Rectal smooth muscle tissue (tissue), 1 donor: ENCODE data around the gene NHS.

Experiments
- H3K27ac ChIP-seq: one replicate; pipeline ENCODE4 v1.7.0; 2013; ENCODE audit warnings: low read depth, low read length, inconsistent platforms
- H3K27me3 ChIP-seq: one replicate; pipeline ENCODE4 v1.7.0; 2013; ENCODE audit warnings: low read length; ENCODE audit not compliant: control insufficient read depth, insufficient read depth
- H3K36me3 ChIP-seq: one replicate; pipeline ENCODE4 v1.7.0; 2013; ENCODE audit warnings: low read length; ENCODE audit not compliant: control insufficient read depth, insufficient read depth
- H3K4me1 ChIP-seq: one replicate; pipeline ENCODE4 v1.7.0; 2013; ENCODE audit warnings: low read length; ENCODE audit not compliant: control insufficient read depth, insufficient read depth
- H3K4me3 ChIP-seq: one replicate; pipeline ENCODE4 v1.7.0; 2013; ENCODE audit warnings: low read length
- H3K9ac ChIP-seq: one replicate; pipeline ENCODE4 v1.7.0; 2013; ENCODE audit warnings: low read length

Gene NHS

GRCh38 chrX:17605676-17606075 is 230.7 kb downstream of the NHS start:
- no peak overlapping the region for H3K4me3 ChIP-seq
- H3K4me1 ChIP-seq = no peaks in the 10 kb centered on the region
- no peak overlapping the region for H3K9ac ChIP-seq
- no peak overlapping the region for H3K27ac ChIP-seq
- no peaks in the 10 kb centered on the region for H3K27me3 ChIP-seq
- H3K36me3 ChIP-seq = no peaks in the 10 kb centered on the region

- H3K9ac ChIP-seq = no peak overlapping the region
- H3K4me3 ChIP-seq = no peak overlapping the region
- H3K36me3 ChIP-seq = no peaks in the 10 kb centered on the region
- no peaks in the 10 kb centered on the region for H3K4me1 ChIP-seq
- no peaks in the 10 kb centered on the region for H3K27me3 ChIP-seq
- no peak overlapping the region for H3K27ac ChIP-seq
Observed at GRCh38 chrX:17606231-17606630, 231.2 kb downstream of the NHS start.

- Histone ChIP-seq H3K4me3 (no peak overlapping the region), H3K9ac (no peak overlapping the region), H3K27me3 (no peaks in the 10 kb centered on the region), H3K4me1 (no peaks in the 10 kb centered on the region), H3K27ac (no peak overlapping the region), H3K36me3 (no peaks in the 10 kb centered on the region)
Observed at GRCh38 chrX:17608888-17609287, 233.9 kb downstream of the NHS start.

- Histone ChIP-seq H3K27me3 (no peaks in the 10 kb centered on the region), H3K27ac (no peak overlapping the region)
Observed at GRCh38 chrX:17610788-17611187, 235.8 kb downstream of the NHS start.

GRCh38 chrX:17613979-17614588 is 239.1 kb downstream of the NHS start:
- no peaks in the 10 kb centered on the region for H3K36me3 ChIP-seq
- H3K4me1 ChIP-seq = no peaks in the 10 kb centered on the region
- no peaks in the 10 kb centered on the region for H3K27me3 ChIP-seq
- no peak overlapping the region for H3K27ac ChIP-seq
- H3K9ac ChIP-seq = no peak overlapping the region
- no peak overlapping the region for H3K4me3 ChIP-seq

More at GRCh38 chrX:17610788-17611187, 235.8 kb downstream of the NHS start:
- Histone ChIP-seq H3K9ac (no peak overlapping the region), H3K36me3 (no peaks in the 10 kb centered on the region), H3K4me1 (no peaks in the 10 kb centered on the region), H3K4me3 (no peak overlapping the region)

- Histone ChIP-seq H3K36me3 (no peaks in the 10 kb centered on the region), H3K27ac (no peak overlapping the region), H3K9ac (no peak overlapping the region), H3K4me3 (no peak overlapping the region), H3K4me1 (no peaks in the 10 kb centered on the region), H3K27me3 (no peaks in the 10 kb centered on the region)
Observed at GRCh38 chrX:17616936-17617335, 241.9 kb downstream of the NHS start.

- no peaks in the 10 kb centered on the region for H3K4me1 ChIP-seq
- no peaks in the 10 kb centered on the region for H3K27me3 ChIP-seq
Observed at GRCh38 chrX:17617806-17618205, 242.8 kb downstream of the NHS start.

GRCh38 chrX:17621566-17622270 is 246.7 kb downstream of the NHS start:
- no peak overlapping the region for H3K9ac ChIP-seq
- no peak overlapping the region for H3K4me3 ChIP-seq
- no peak overlapping the region for H3K27ac ChIP-seq
- H3K36me3 ChIP-seq = no peaks in the 10 kb centered on the region
- H3K27me3 ChIP-seq = no peaks in the 10 kb centered on the region
- no peaks in the 10 kb centered on the region for H3K4me1 ChIP-seq

More at GRCh38 chrX:17617806-17618205, 242.8 kb downstream of the NHS start:
- H3K36me3 ChIP-seq = no peaks in the 10 kb centered on the region
- no peak overlapping the region for H3K27ac ChIP-seq
- H3K4me3 ChIP-seq = no peak overlapping the region
- H3K9ac ChIP-seq = no peak overlapping the region

GRCh38 chrX:17622331-17622730 is 247.3 kb downstream of the NHS start:
- no peaks in the 10 kb centered on the region for H3K27me3 ChIP-seq
- H3K9ac ChIP-seq = no peak overlapping the region
- no peaks in the 10 kb centered on the region for H3K36me3 ChIP-seq
- no peak overlapping the region for H3K27ac ChIP-seq
- no peak overlapping the region for H3K4me3 ChIP-seq
- H3K4me1 ChIP-seq = no peaks in the 10 kb centered on the region

- Histone ChIP-seq H3K27ac (no peak overlapping the region), H3K4me1 (no peaks in the 10 kb centered on the region), H3K9ac (no peak overlapping the region), H3K27me3 (no peaks in the 10 kb centered on the region), H3K4me3 (no peak overlapping the region), H3K36me3 (no peaks in the 10 kb centered on the region)
Observed at GRCh38 chrX:17623750-17624149, 248.8 kb downstream of the NHS start.

GRCh38 chrX:17627026-17627425 is 252.0 kb downstream of the NHS start:
- Histone ChIP-seq H3K27me3 (peaks cover 3% of the 10 kb centered on the region), H3K4me3 (no peak overlapping the region), H3K27ac (no peak overlapping the region), H3K9ac (no peak overlapping the region), H3K36me3 (no peaks in the 10 kb centered on the region), H3K4me1 (no peaks in the 10 kb centered on the region)

GRCh38 chrX:17628976-17629375 is 254.0 kb downstream of the NHS start:
- Histone ChIP-seq H3K27me3 (peaks cover 3% of the 10 kb centered on the region), H3K4me3 (no peak overlapping the region), H3K9ac (no peak overlapping the region), H3K4me1 (no peaks in the 10 kb centered on the region), H3K27ac (no peak overlapping the region), H3K36me3 (no peaks in the 10 kb centered on the region)

GRCh38 chrX:17629519-17629918 is 254.5 kb downstream of the NHS start:
- Histone ChIP-seq H3K4me1 (no peaks in the 10 kb centered on the region), H3K4me3 (no peak overlapping the region), H3K27me3 (peaks cover 3% of the 10 kb centered on the region), H3K27ac (no peak overlapping the region), H3K36me3 (no peaks in the 10 kb centered on the region), H3K9ac (no peak overlapping the region)
